GM12878 (cell line): ENCODE data around the gene BCAS4. TPM values are rescaled to one million over a fixed set of nuclear protein-coding genes. Genes with fewer than 3 reads are reported as not detected.

Source experiments
- ATAC-seq: fragments of 200-7000 bp; cut with Tn5 transposase; 3 replicates; pipeline ENCODE4 v1.9.1; 2020; ENCODE audit warnings: mild to moderate bottlenecking, moderate library complexity
- BruUV-seq: library from RNA; stranded (reverse); fragments of 400-500 nt; replicated peaks from 2 replicates; lab custom pipeline; 2021; lab: Mats Ljungman, UMichigan
- CTCF ChIA-PET: fragments of 300-600 bp; sonication (Branson Sonifier 250); formaldehyde crosslinking; extraction: SDS; loops from one replicate; lab custom pipeline; 2021; ENCODE audit warnings: inconsistent platforms; lab: Yijun Ruan, JAX
- POLR2A ChIA-PET: fragments of 350-600 bp; formaldehyde crosslinking; extraction: SDS; loops from one replicate; lab custom pipeline; 2021; ENCODE audit warnings: inconsistent platforms; lab: Charles Lee
- RAD21 ChIA-PET: fragments of 300-600 bp; sonication (Branson Sonifier 250); formaldehyde crosslinking; loops from one replicate; lab custom pipeline; 2023; ENCODE audit warnings: antibody characterized with exemption; ENCODE audit not compliant: unreplicated experiment; lab: Charles Lee
- SMC1A ChIA-PET: fragments of 300-600 bp; sonication (Branson Sonifier 250); formaldehyde crosslinking; loops from one replicate; lab custom pipeline; 2023; ENCODE audit not compliant: unreplicated experiment, uncharacterized antibody; lab: Charles Lee
- DNase-seq: peaks from one replicate; pipeline ENCODE4 v3.0.0-alpha.2; 2011; ENCODE audit warnings: low read depth, low spot score
- FAIRE-seq: peaks from 3 replicates; lab custom pipeline; 2011; peaks lifted over from hg19 to GRCh38; lab: Jason Lieb, UNC
- H2AFZ ChIP-seq: 2 replicates; pipeline ENCODE4 v1.6.0; 2011; ENCODE audit warnings: low read depth, low read length, control low read depth; ENCODE audit not compliant: control insufficient read depth
- H3K27ac ChIP-seq: 2 replicates; pipeline ENCODE4 v1.5.1; 2011; ENCODE audit warnings: control low read depth; ENCODE audit not compliant: control insufficient read depth, insufficient read depth
- H3K27me3 ChIP-seq, 2 experiments: replicated peaks in 1 of 2; 2 replicates each; pipeline versions ENCODE4 v1.6.0 to v1.6.1; 2011; ENCODE audit warnings: low read length in 1 of 2; ENCODE audit not compliant: control insufficient read depth in 2 of 2, insufficient read depth in 2 of 2
- H3K36me3 ChIP-seq, 2 experiments: 2 replicates each; pipeline ENCODE4 v1.5.1; 2011; ENCODE audit warnings: low read length in 1 of 2; ENCODE audit not compliant: control insufficient read depth in 2 of 2, insufficient read depth in 2 of 2
- H3K4me1 ChIP-seq: 2 replicates; pipeline ENCODE4 v1.6.1; 2011; ENCODE audit warnings: mild to moderate bottlenecking, low read length, moderate library complexity, mixed read lengths; ENCODE audit not compliant: control insufficient read depth, insufficient read depth
- H3K4me2 ChIP-seq: 2 replicates; pipeline ENCODE4 v1.6.0; 2011; ENCODE audit warnings: control low read depth; ENCODE audit not compliant: control insufficient read depth, insufficient read depth
- H3K4me3 ChIP-seq: fragments of 200-600 bp; sonication (generic); 2 replicates; pipeline ENCODE4 v1.5.1; 2016
- H3K79me2 ChIP-seq: 2 replicates; pipeline ENCODE4 v1.6.0; 2011; ENCODE audit warnings: low read length; ENCODE audit not compliant: control insufficient read depth, insufficient read depth
- H3K9ac ChIP-seq: 2 replicates; pipeline ENCODE4 v1.8.0; 2011; ENCODE audit warnings: low read length, control low read depth, mixed read lengths; ENCODE audit not compliant: control insufficient read depth, insufficient read depth
- H3K9me3 ChIP-seq: replicated peaks from 3 replicates; pipeline ENCODE4 v1.5.1; 2011; ENCODE audit warnings: mild to moderate bottlenecking, low read length; ENCODE audit not compliant: control insufficient read depth, insufficient read depth
- H4K20me1 ChIP-seq: 2 replicates; pipeline ENCODE4 v1.6.0; 2011; ENCODE audit not compliant: control insufficient read depth, insufficient read depth
- BACH1 ChIP-seq: fragments of 450-650 bp; IDR thresholded peaks from 2 replicates; pipeline ENCODE4 v1.6.1; 2017; ENCODE audit warnings: mild to moderate bottlenecking, borderline replicate concordance
- CBX5 ChIP-seq: sonication (generic); IDR thresholded peaks from 2 replicates; pipeline ENCODE4 v1.6.1; 2016; ENCODE audit warnings: low read depth, moderate library complexity, mild to moderate bottlenecking, inconsistent platforms
- CREM ChIP-seq: IDR thresholded peaks from 2 replicates; pipeline ENCODE4 v1.6.1; 2014; ENCODE audit warnings: antibody characterized with exemption, low read depth
- FOXM1 ChIP-seq: IDR thresholded peaks from 2 replicates; pipeline ENCODE4 v1.6.1; 2012; ENCODE audit warnings: low read depth, mild to moderate bottlenecking, inconsistent platforms, low read length, moderate library complexity
- MTA3 ChIP-seq: IDR thresholded peaks from 2 replicates; pipeline ENCODE4 v1.6.1; 2012; ENCODE audit warnings: low read length, inconsistent platforms, borderline replicate concordance
- POU2F2 ChIP-seq: IDR thresholded peaks from 3 replicates; pipeline ENCODE4 v1.6.1; 2011; ENCODE audit warnings: low read depth, mild to moderate bottlenecking, low read length, borderline replicate concordance
- SMARCA5 ChIP-seq: fragments of 450-650 bp; IDR thresholded peaks from 2 replicates; pipeline ENCODE4 v1.6.1; 2017; ENCODE audit warnings: mild to moderate bottlenecking
- TAF1 ChIP-seq: IDR thresholded peaks from 2 replicates; pipeline ENCODE4 v1.6.1; 2011; ENCODE audit warnings: mild to moderate bottlenecking, low read depth, low read length, borderline replicate concordance
- TCF7 ChIP-seq: IDR thresholded peaks from 2 replicates; pipeline ENCODE4 v1.6.1; 2014; ENCODE audit warnings: antibody characterized with exemption, borderline replicate concordance
- ZNF622 ChIP-seq: fragments of 450-650 bp; IDR thresholded peaks from 2 replicates; pipeline ENCODE4 v1.6.1; 2017; ENCODE audit warnings: mild to moderate bottlenecking, inconsistent platforms
- ZSCAN29 ChIP-seq: fragments of 450-650 bp; IDR thresholded peaks from 2 replicates; pipeline ENCODE4 v1.6.1; 2017; ENCODE audit warnings: mild to moderate bottlenecking, moderate library complexity
- WGBS: methylation state at CpG from one replicate; pipeline ENCODE4 v1.1.6; 2016; ENCODE audit warnings: low lambda C conversion rate; ENCODE audit not compliant: insufficient replicate concordance, insufficient coverage; ENCODE audit errors: missing lambda C conversion rate; 5-methylcytosine and 5-hydroxymethylcytosine counted together
- in situ Hi-C: fragments of 300-500 bp; cut with MboI; formaldehyde crosslinking; loops from 9 replicates; pipeline ENCODE4 v1.14.3; 2018; ENCODE audit warnings: mixed read lengths
- intact Hi-C: fragments of 100-400 bp; cut with micrococcal nuclease; formaldehyde crosslinking; loops from one replicate; pipeline ENCODE4 v1.14.2; 2022; ENCODE audit not compliant: unreplicated experiment
- polyA plus RNA-seq, 11 experiments: library from polyadenylated mRNA; depleted of rRNA in 4 of 11; unstranded in 6 of 11; stranded (reverse) in 5 of 11; fragments of >200 nt; fragmentation: Nextera tagmentation in 4 of 11; fragmentation: Illumina TruSeq in 1 of 11; extraction: Ambion mirVana in 4 of 11; extraction: Trizol in 1 of 11; gene quantifications; 1 replicate in 1 of 11; 2 replicates in 10 of 11; pipeline versions ENCODE4 v1.2.1 to v1.2.3, GENCODE V29; 2011 to 2016; ENCODE audit warnings: inconsistent platforms in 2 of 11, missing spikeins in 2 of 11, low read depth in 1 of 11
- total RNA-seq, 4 experiments: library from RNA; depleted of rRNA in 3 of 4; stranded (reverse); fragments of >200 nt in 3 of 4; fragmentation: Illumina TruSeq in 1 of 4; extraction: Trizol in 1 of 4; gene quantifications; 2 replicates each; pipeline versions ENCODE4 v1.2.1 to v1.2.3, GENCODE V29; 2013 to 2021

Gene BCAS4
- total and polyA plus RNA-seq, 10 of the 15 experiments (the other 5 are each of a cell fraction or from before 2014, with no cell fraction given) = 14.8 to 214 (median 65.3) TPM

DNA sequence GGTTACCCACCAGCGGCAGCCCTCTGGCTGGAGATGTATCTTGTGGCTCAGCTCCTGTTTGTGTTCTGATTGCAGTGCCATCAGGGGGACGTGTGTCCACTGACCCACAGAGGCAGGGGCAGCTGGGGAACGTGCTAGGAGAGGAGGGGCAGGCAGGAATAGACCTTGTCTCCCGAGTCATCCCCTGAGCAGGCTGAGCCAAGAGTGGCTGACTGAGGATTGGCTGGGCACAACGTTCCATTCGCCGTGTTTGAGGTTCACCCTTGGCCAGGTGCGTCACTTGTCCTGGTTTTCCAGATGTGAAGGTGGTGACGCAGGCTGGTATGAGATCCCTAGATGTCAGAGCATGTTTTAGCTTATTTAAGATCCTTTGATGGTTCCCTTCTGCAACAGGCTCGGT is 78.7 kb downstream of the BCAS4 start:
- ChIA-PET POLR2A (no interaction called here), RAD21 (no interaction called here), SMC1A (interaction anchor here (0.6 kb wide), 1 partner anchor 721 kb away, joined by 3 read pairs; no protein-coding TSS in a partner anchor), CTCF (no interaction called here)
- WGBS = 87% methylated on average over 10 of the region's 10 CpGs
- DNase-seq (no peak), FAIRE-seq (no peak), ATAC-seq (no peak)
- H3K36me3 ChIP-seq = peaks cover 9 to 12% of the 10 kb centered on the region in 2 experiments; a peak in 3 of 4 replicates
- no peaks in the 10 kb centered on the region for H4K20me1 ChIP-seq
- H2AFZ ChIP-seq = no peak overlapping the region
- in situ Hi-C loops (no loop called here), intact Hi-C loops (no loop called here)
- H3K27me3 ChIP-seq = no peaks in the 10 kb centered on the region
- no peaks in the 10 kb centered on the region for H3K9me3 ChIP-seq
- no peak overlapping the region for H3K4me3 ChIP-seq
- H3K79me2 ChIP-seq = no peaks in the 10 kb centered on the region
- H3K27ac ChIP-seq = no peak overlapping the region
- H3K4me2 ChIP-seq = no peak overlapping the region
- no peaks in the 10 kb centered on the region for H3K4me1 ChIP-seq
- BruUV-seq = no TSS peak
- no peak for TF ChIP-seq TCF7
- TF ChIP-seq CBX5 = no peak
- TF ChIP-seq POU2F2 = no peak
- no peak for TF ChIP-seq TAF1
- TF ChIP-seq BACH1 = no peak
- TF ChIP-seq MTA3 = no peak
- TF ChIP-seq ZSCAN29 = no peak
- TF ChIP-seq CREM = no peak
- TF ChIP-seq SMARCA5 = no peak
- TF ChIP-seq FOXM1 = no peak
- no peak for TF ChIP-seq ZNF622
- H3K9ac ChIP-seq = no peak overlapping the region
